Measurements from ENCODE around the gene NQO1.

The NQO1 gene

DNA sequence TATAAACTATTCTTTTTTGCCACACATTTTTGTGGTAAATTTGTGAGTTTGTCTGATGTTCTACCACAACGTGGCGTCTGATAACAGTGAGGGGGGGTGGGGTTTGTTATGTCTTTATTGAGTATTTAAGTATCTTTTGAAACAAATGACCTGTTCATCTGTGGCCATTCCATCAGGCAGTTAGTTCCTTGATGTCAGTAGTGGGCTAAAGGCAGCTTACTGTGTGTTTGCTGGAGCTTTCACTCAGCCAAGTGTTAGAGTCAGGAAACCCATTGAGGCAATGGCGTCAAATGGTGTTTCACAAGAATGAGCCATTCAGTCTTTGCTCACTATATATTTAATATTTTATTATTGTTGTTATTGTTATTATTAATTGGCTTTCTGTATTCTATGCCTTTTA is 28.0 kb downstream of the NQO1 start:
- H3K4me2 ChIP-seq (ENCODE audit: low read depth, low read length, poor library complexity, severe bottlenecking) = no peak overlapping the region
- no peaks in the 10 kb centered on the region for H4K20me1 ChIP-seq (ENCODE audit: insufficient read depth, low read length, poor library complexity, severe bottlenecking)
- H3K9ac ChIP-seq (ENCODE audit: low read depth, low read length, poor library complexity, severe bottlenecking) = no peak overlapping the region
- no peaks in the 10 kb centered on the region for H3K4me1 ChIP-seq (ENCODE audit: insufficient read depth, low read length, poor library complexity, severe bottlenecking)
- H3K27me3 ChIP-seq (ENCODE audit: insufficient read depth, low read length, poor library complexity, severe bottlenecking) = no peaks in the 10 kb centered on the region
- H3K79me2 ChIP-seq (ENCODE audit: insufficient read depth, low read length) = no peaks in the 10 kb centered on the region
- no peaks in the 10 kb centered on the region for H3K9me3 ChIP-seq (ENCODE audit: insufficient read depth, low read depth, low read length)
- peaks cover 51% of the 10 kb centered on the region for H3K36me3 ChIP-seq (ENCODE audit: insufficient read depth, low read length)
- no peaks in the 10 kb centered on the region for H3F3A ChIP-seq (ENCODE audit: low read depth)
- H3K9me2 ChIP-seq (replicated peaks; ENCODE audit: low read depth, low read length) = no peaks in the 10 kb centered on the region
- no peak overlapping the region for H2AFZ ChIP-seq (ENCODE audit: low read length)
- TF ChIP-seq, protein P1, sequence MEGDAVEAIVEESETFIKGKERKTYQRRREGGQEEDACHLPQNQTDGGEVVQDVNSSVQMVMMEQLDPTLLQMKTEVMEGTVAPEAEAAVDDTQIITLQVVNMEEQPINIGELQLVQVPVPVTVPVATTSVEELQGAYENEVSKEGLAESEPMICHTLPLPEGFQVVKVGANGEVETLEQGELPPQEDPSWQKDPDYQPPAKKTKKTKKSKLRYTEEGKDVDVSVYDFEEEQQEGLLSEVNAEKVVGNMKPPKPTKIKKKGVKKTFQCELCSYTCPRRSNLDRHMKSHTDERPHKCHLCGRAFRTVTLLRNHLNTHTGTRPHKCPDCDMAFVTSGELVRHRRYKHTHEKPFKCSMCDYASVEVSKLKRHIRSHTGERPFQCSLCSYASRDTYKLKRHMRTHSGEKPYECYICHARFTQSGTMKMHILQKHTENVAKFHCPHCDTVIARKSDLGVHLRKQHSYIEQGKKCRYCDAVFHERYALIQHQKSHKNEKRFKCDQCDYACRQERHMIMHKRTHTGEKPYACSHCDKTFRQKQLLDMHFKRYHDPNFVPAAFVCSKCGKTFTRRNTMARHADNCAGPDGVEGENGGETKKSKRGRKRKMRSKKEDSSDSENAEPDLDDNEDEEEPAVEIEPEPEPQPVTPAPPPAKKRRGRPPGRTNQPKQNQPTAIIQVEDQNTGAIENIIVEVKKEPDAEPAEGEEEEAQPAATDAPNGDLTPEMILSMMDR (conservative IDR thresholded peaks at IDR 0.05; ENCODE audit: low read length) = no peak
- no peak for TF ChIP-seq EZH2phosphoT487 (IDR thresholded peaks at IDR 0.05; ENCODE audit: borderline replicate concordance)
- H3K4me3 ChIP-seq (ENCODE audit: low read length, poor library complexity, severe bottlenecking) = no peak overlapping the region

DNA sequence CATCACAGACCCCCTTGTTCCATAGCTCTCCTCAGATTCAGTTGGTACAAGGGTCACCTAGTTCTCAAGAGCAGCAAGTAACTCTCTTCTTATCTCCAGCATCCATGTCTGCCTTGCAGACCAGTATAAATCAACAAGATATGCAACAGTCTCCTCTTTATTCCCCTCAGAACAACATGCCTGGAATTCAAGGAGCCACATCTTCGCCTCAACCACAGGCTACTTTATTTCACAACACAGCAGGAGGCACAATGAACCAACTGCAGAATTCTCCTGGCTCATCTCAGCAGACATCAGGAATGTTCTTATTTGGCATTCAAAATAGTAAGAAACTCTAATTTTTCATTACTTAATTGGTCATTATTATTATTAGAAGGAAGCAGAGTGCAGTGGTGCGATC is 32.4 kb downstream of the NQO1 start:
- peaks cover 67% of the 10 kb centered on the region for H3K36me3 ChIP-seq (ENCODE audit: insufficient read depth, low read length)
- TF ChIP-seq, protein P1 (conservative IDR thresholded peaks at IDR 0.05; ENCODE audit: low read length) = no peak
- no peak for TF ChIP-seq EZH2phosphoT487 (IDR thresholded peaks at IDR 0.05; ENCODE audit: borderline replicate concordance)
- H3K4me3 ChIP-seq (ENCODE audit: low read length, poor library complexity, severe bottlenecking) = no peak overlapping the region

DNA sequence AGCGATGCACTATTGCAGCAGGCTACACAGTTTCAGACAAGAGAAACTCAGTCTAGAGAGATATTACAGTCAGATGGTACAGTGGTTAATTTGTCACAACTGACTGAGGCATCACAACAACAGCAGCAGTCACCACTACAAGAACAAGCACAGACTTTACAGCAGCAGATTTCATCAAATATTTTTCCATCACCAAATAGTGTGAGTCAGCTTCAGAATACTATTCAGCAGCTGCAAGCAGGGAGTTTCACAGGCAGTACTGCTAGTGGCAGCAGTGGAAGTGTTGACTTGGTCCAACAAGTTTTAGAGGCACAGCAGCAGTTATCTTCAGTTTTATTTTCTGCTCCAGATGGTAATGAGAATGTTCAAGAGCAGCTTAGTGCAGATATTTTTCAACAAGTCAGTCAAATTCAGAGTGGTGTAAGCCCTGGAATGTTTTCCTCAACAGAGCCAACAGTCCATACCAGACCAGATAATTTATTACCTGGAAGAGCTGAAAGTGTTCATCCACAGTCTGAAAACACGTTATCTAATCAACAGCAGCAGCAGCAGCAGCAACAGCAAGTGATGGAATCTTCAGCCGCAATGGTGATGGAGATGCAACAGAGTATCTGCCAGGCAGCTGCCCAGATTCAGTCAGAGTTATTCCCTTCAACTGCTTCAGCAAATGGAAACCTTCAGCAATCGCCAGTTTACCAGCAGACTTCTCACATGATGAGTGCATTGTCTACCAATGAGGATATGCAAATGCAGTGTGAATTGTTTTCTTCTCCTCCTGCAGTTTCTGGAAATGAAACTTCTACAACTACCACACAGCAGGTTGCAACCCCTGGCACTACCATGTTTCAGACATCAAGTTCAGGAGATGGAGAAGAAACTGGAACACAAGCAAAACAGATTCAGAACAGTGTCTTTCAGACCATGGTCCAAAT is 34.1 kb downstream of the NQO1 start:
- H3K9ac ChIP-seq (ENCODE audit: low read depth, low read length, poor library complexity, severe bottlenecking) = no peak overlapping the region
- no peak overlapping the region for H2AFZ ChIP-seq (ENCODE audit: low read length)
- no peaks in the 10 kb centered on the region for H3K9me2 ChIP-seq (replicated peaks; ENCODE audit: low read depth, low read length)
- H3K36me3 ChIP-seq (ENCODE audit: insufficient read depth, low read length) = peaks cover 68% of the 10 kb centered on the region
- H4K20me1 ChIP-seq (ENCODE audit: insufficient read depth, low read length, poor library complexity, severe bottlenecking) = no peaks in the 10 kb centered on the region
- no peak overlapping the region for H3K4me3 ChIP-seq (ENCODE audit: low read length, poor library complexity, severe bottlenecking)
- TF ChIP-seq, protein P1 (conservative IDR thresholded peaks at IDR 0.05; ENCODE audit: low read length) = no peak
- no peak for TF ChIP-seq EZH2phosphoT487 (IDR thresholded peaks at IDR 0.05; ENCODE audit: borderline replicate concordance)
- H3K27me3 ChIP-seq (ENCODE audit: insufficient read depth, low read length, poor library complexity, severe bottlenecking) = no peaks in the 10 kb centered on the region
- no peaks in the 10 kb centered on the region for H3F3A ChIP-seq (ENCODE audit: low read depth)
- no peaks in the 10 kb centered on the region for H3K9me3 ChIP-seq (ENCODE audit: insufficient read depth, low read depth, low read length)
- H3K79me2 ChIP-seq (ENCODE audit: insufficient read depth, low read length) = no peaks in the 10 kb centered on the region
- no peaks in the 10 kb centered on the region for H3K4me1 ChIP-seq (ENCODE audit: insufficient read depth, low read length, poor library complexity, severe bottlenecking)
- H3K4me2 ChIP-seq (ENCODE audit: low read depth, low read length, poor library complexity, severe bottlenecking) = no peak overlapping the region

More for the DNA sequence above, 32.4 kb downstream of the NQO1 start:
- no peaks in the 10 kb centered on the region for H4K20me1 ChIP-seq (ENCODE audit: insufficient read depth, low read length, poor library complexity, severe bottlenecking)
- H3K79me2 ChIP-seq (ENCODE audit: insufficient read depth, low read length) = no peaks in the 10 kb centered on the region
- H3K4me1 ChIP-seq (ENCODE audit: insufficient read depth, low read length, poor library complexity, severe bottlenecking) = no peaks in the 10 kb centered on the region
- H3K9me2 ChIP-seq (replicated peaks; ENCODE audit: low read depth, low read length) = no peaks in the 10 kb centered on the region
- no peaks in the 10 kb centered on the region for H3F3A ChIP-seq (ENCODE audit: low read depth)
- H2AFZ ChIP-seq (ENCODE audit: low read length) = no peak overlapping the region
- no peaks in the 10 kb centered on the region for H3K27me3 ChIP-seq (ENCODE audit: insufficient read depth, low read length, poor library complexity, severe bottlenecking)
- H3K9ac ChIP-seq (ENCODE audit: low read depth, low read length, poor library complexity, severe bottlenecking) = no peak overlapping the region
- no peaks in the 10 kb centered on the region for H3K9me3 ChIP-seq (ENCODE audit: insufficient read depth, low read depth, low read length)
- no peak overlapping the region for H3K4me2 ChIP-seq (ENCODE audit: low read depth, low read length, poor library complexity, severe bottlenecking)
